SK-N-SH (cell line): ENCODE results near the gene MST1R. TPM values are rescaled to one million over a fixed set of nuclear protein-coding genes. Genes with fewer than 3 reads are reported as not detected.

Experiments
- CTCF ChIA-PET: fragments of 300-600, 350-600 bp; formaldehyde crosslinking; extraction: SDS; loops from one replicate; lab custom pipeline; 2021; lab: Yijun Ruan, JAX
- POLR2A ChIA-PET: fragments of 350-600 bp; sonication (Branson Sonifier 250); formaldehyde crosslinking; extraction: SDS; loops from one replicate; lab custom pipeline; 2020; ENCODE audit warnings: antibody characterized with exemption, inconsistent platforms; lab: Yijun Ruan, JAX
- DNase-seq: peaks from one replicate; pipeline ENCODE4 v3.0.0; 2012
- H2AFZ ChIP-seq: fragments of 200-600 bp; sonication (generic); 2 replicates; pipeline ENCODE4 v1.8.1; 2016; ENCODE audit warnings: antibody characterized with exemption, mild to moderate bottlenecking, low read depth
- H3F3A ChIP-seq: fragments of 200-600 bp; sonication (generic); replicated peaks from 2 replicates; pipeline ENCODE3; 2016; ENCODE audit warnings: antibody characterized with exemption, mild to moderate bottlenecking; ENCODE audit not compliant: insufficient read depth
- H3K27ac ChIP-seq, 2 experiments: fragments of 200-500 bp in 1 of 2; fragments of 200-600 bp in 1 of 2; sonication (Bioruptor generic) in 1 of 2; sonication (generic), shearing (Covaris generic) in 1 of 2; 2 replicates each; pipeline versions ENCODE4 v1.5.1 to v1.6.1; 2014 to 2016; ENCODE audit warnings: low read depth in 2 of 2, inconsistent platforms in 1 of 2, low read length in 1 of 2, mild to moderate bottlenecking in 1 of 2, mixed read lengths in 1 of 2
- H3K27me3 ChIP-seq: fragments of 200-600 bp; sonication (generic), shearing (Covaris generic); 2 replicates; pipeline ENCODE4 v1.6.1; 2016; ENCODE audit warnings: mixed run types; ENCODE audit not compliant: insufficient read depth
- H3K36me3 ChIP-seq, 2 experiments: fragments of 200-500 bp in 1 of 2; fragments of 200-600 bp in 1 of 2; sonication (Bioruptor generic) in 1 of 2; sonication (generic) in 1 of 2; replicated peaks in 1 of 2; 2 replicates each; pipeline versions ENCODE3 to v1.5.1; 2014 to 2016; ENCODE audit warnings: low read length in 1 of 2, mild to moderate bottlenecking in 1 of 2; ENCODE audit not compliant: insufficient read depth in 2 of 2, control insufficient read depth in 1 of 2
- H3K4me1 ChIP-seq, 2 experiments: fragments of 200-500 bp in 1 of 2; fragments of 200-600 bp in 1 of 2; sonication (Bioruptor generic) in 1 of 2; sonication (generic), shearing (Covaris generic) in 1 of 2; 2 replicates each; pipeline versions ENCODE4 v1.5.1 to v1.6.1; 2014 to 2016; ENCODE audit warnings: low read depth in 1 of 2, low read length in 1 of 2, mixed run types in 1 of 2; ENCODE audit not compliant: insufficient read depth in 2 of 2, control insufficient read depth in 1 of 2
- H3K4me2 ChIP-seq: fragments of 200-600 bp; sonication (generic), shearing (Covaris generic); 2 replicates; pipeline ENCODE4 v1.6.1; 2017; ENCODE audit warnings: mixed run types
- H3K4me3 ChIP-seq, 2 experiments: fragments of 200-500 bp in 1 of 2; fragments of 200-600 bp in 1 of 2; sonication (Bioruptor generic) in 1 of 2; sonication (generic), shearing (Covaris generic) in 1 of 2; 2 replicates each; pipeline versions ENCODE4 v1.5.1 to v1.8.1; 2014 to 2016; ENCODE audit warnings: low read depth in 2 of 2, inconsistent platforms in 1 of 2, low read length in 1 of 2, mild to moderate bottlenecking in 1 of 2, mixed read lengths in 1 of 2, moderate library complexity in 1 of 2
- H3K79me2 ChIP-seq: fragments of 200-600 bp; sonication (generic); 2 replicates; pipeline ENCODE4 v1.8.1; 2017; ENCODE audit warnings: mild to moderate bottlenecking; ENCODE audit not compliant: insufficient read depth
- H3K9ac ChIP-seq: fragments of 200-600 bp; sonication (generic); 2 replicates; pipeline ENCODE4 v1.6.1; 2017; ENCODE audit warnings: mixed run types
- H3K9me2 ChIP-seq: fragments of 200-600 bp; sonication (generic); 2 replicates; pipeline ENCODE4 v1.6.1; 2017; ENCODE audit warnings: mixed run types
- H3K9me3 ChIP-seq: fragments of 200-600 bp; sonication (generic); 2 replicates; pipeline ENCODE4 v1.6.1; 2017; ENCODE audit warnings: mixed run types, mild to moderate bottlenecking, moderate library complexity
- H4K20me1 ChIP-seq: fragments of 200-600 bp; sonication (generic); 2 replicates; pipeline ENCODE4 v1.6.1; 2017; ENCODE audit warnings: mild to moderate bottlenecking, mixed run types; ENCODE audit not compliant: insufficient read depth
- CHD2 ChIP-seq: fragments of 150-350 bp; IDR thresholded peaks from 2 replicates; pipeline ENCODE4 v1.6.1; 2018; ENCODE audit warnings: low read length; ENCODE audit not compliant: partially characterized antibody
- ELF1 ChIP-seq: IDR thresholded peaks from 2 replicates; pipeline ENCODE4 v1.4.0; 2012
- IRF3 ChIP-seq: fragments of 150-350 bp; IDR thresholded peaks from 2 replicates; pipeline ENCODE4 v1.6.1; 2016; ENCODE audit warnings: mild to moderate bottlenecking, low read depth, low read length
- JUND ChIP-seq: IDR thresholded peaks from 2 replicates; pipeline ENCODE4 v1.4.0; 2012
- MEF2A ChIP-seq: IDR thresholded peaks from 2 replicates; pipeline ENCODE4 v1.4.0; 2012; ENCODE audit warnings: low read depth, borderline replicate concordance
- NFIC ChIP-seq: IDR thresholded peaks from 2 replicates; pipeline ENCODE4 v1.4.0; 2012; ENCODE audit warnings: borderline replicate concordance
- PBX3 ChIP-seq: IDR thresholded peaks from 2 replicates; pipeline ENCODE4; 2012
- RAD21 ChIP-seq: IDR thresholded peaks from 2 replicates; pipeline ENCODE4 v1.6.1; 2012; ENCODE audit warnings: mild to moderate bottlenecking, low read length
- RXRA ChIP-seq: IDR thresholded peaks from 2 replicates; pipeline ENCODE4 v1.4.0; 2012; ENCODE audit warnings: low read depth, mild to moderate bottlenecking, borderline replicate concordance
- USF1 ChIP-seq: IDR thresholded peaks from 2 replicates; pipeline ENCODE4 v1.4.0; 2012; ENCODE audit warnings: low read depth, borderline replicate concordance
- ZBTB33 ChIP-seq: IDR thresholded peaks from 2 replicates; pipeline ENCODE4 v1.4.0; 2012; ENCODE audit warnings: low read depth, borderline replicate concordance
- WGBS: methylation state at CpG from one replicate; pipeline ENCODE4 v1.1.6; 2017; ENCODE audit warnings: low lambda C conversion rate; 5-methylcytosine and 5-hydroxymethylcytosine counted together
- polyA plus RNA-seq, 3 experiments: library from polyadenylated mRNA; depleted of rRNA; stranded (reverse); fragments of >200 nt; gene quantifications; 2 replicates each; pipeline ENCODE4 v1.2.3, GENCODE V29; 2012

Gene MST1R
- polyA plus RNA-seq, 1 of the 3 experiments (the other 2 are of a cell fraction): 0.23 TPM

GRCh38 chr3:49880581-49881315 is 22.9 kb downstream of the MST1R start:
- ChIA-PET POLR2A (interaction anchor here (0.6 to 1.2 kb wide), 2 partner anchors 56 to 59 kb away, joined by 3 to 4 read pairs; partner anchors contain the start of gene RBM6), CTCF (interaction anchor here (1.3 to 2.0 kb wide), 3 partner anchors 10 to 42 kb away, joined by 4 to 6 read pairs (median 5); partner anchors contain the start of gene CAMKV)
- Histone ChIP-seq H3K9me3 (no peaks in the 10 kb centered on the region), H3K9ac (no peak overlapping the region), H3F3A (no peaks in the 10 kb centered on the region), H3K4me2 (no peak overlapping the region), H2AFZ (no peak overlapping the region), H3K79me2 (no peaks in the 10 kb centered on the region), H3K27me3 (no peaks in the 10 kb centered on the region; the same call in 1 of the 2 replicates), H3K27ac (no peak overlapping the region), H3K4me3 (no peak overlapping the region), H3K4me1 (no peaks in the 10 kb centered on the region), H3K9me2 (no peaks in the 10 kb centered on the region), H4K20me1 (no peaks in the 10 kb centered on the region), H3K36me3 (no peaks in the 10 kb centered on the region)
- DNase-seq: no peak
- WGBS: 43% methylated on average over 5 of the region's 6 CpGs
- TF ChIP-seq CHD2 (no peak), ELF1 (no peak), MEF2A (no peak), NFIC (no peak), USF1 (no peak), IRF3 (no peak), ZBTB33 (no peak), JUND (no peak), RAD21 (no peak)

- Histone ChIP-seq H3K4me2 (no peak overlapping the region), H3K4me3 (no peak overlapping the region), H3K9ac (no peak overlapping the region), H2AFZ (no peak overlapping the region), H3K9me3 (no peaks in the 10 kb centered on the region), H3K27ac (no peak overlapping the region), H3K9me2 (no peaks in the 10 kb centered on the region), H3K4me1 (no peaks in the 10 kb centered on the region), H3K79me2 (no peaks in the 10 kb centered on the region), H3F3A (no peaks in the 10 kb centered on the region), H4K20me1 (no peaks in the 10 kb centered on the region), H3K27me3 (no peaks in the 10 kb centered on the region; the same call in 1 of the 2 replicates)
- DNase-seq: no peak
- CTCF ChIA-PET: interaction anchor here (0.7 kb wide), 1 partner anchor 30 kb away, joined by 3 read pairs; no protein-coding TSS in a partner anchor
- TF ChIP-seq PBX3: no peak
- TF ChIP-seq RXRA: no peak
- TF ChIP-seq CHD2: no peak
- TF ChIP-seq, all 33 proteins: peak for 0
- POLR2A ChIA-PET: interaction anchor here (1.2 kb wide), 1 partner anchor 60 kb away, joined by 3 read pairs; the partner anchor contains the start of gene RBM6
- no peaks in the 10 kb centered on the region for H3K36me3 ChIP-seq
- WGBS: 83% methylated on average over 1 of the region's 2 CpGs
These were observed 24.0 kb downstream of the MST1R start for GRCh38 chr3:49879721-49880120.
